Bronchial epithelial cell (primary cell): ENCODE data around the gene AGBL1. TPM values are rescaled to one million over a fixed set of nuclear protein-coding genes. Genes with fewer than 3 reads are reported as not detected.

Source experiments
- DNase-seq: peaks from one replicate; pipeline ENCODE4 v3.0.0-alpha.2; 2010; ENCODE audit warnings: low read depth
- FAIRE-seq: peaks from 2 replicates; lab custom pipeline; 2011; peaks lifted over from hg19 to GRCh38; lab: Jason Lieb, UNC
- H3K27me3 ChIP-seq: 2 replicates; pipeline ENCODE4 v1.5.1; 2011; ENCODE audit warnings: low read length; ENCODE audit not compliant: control insufficient read depth, insufficient read depth
- H3K36me3 ChIP-seq: 2 replicates; pipeline ENCODE4 v1.5.1; 2011; ENCODE audit warnings: low read length; ENCODE audit not compliant: control insufficient read depth, insufficient read depth
- H3K4me3 ChIP-seq: 2 replicates; pipeline ENCODE4 v1.5.1; 2011; ENCODE audit warnings: mild to moderate bottlenecking, low read depth, low read length, control low read depth
- CTCF ChIP-seq: IDR thresholded peaks from 2 replicates; pipeline ENCODE4 v1.5.1; 2011; ENCODE audit warnings: mild to moderate bottlenecking, moderate library complexity, low read length, control low read depth, inconsistent platforms; ENCODE audit not compliant: insufficient read depth, severe bottlenecking
- total RNA-seq: library from RNA; depleted of rRNA; stranded (reverse); fragments of >200 nt; gene quantifications from 2 replicates; pipeline ENCODE4 v1.2.1, GENCODE V29; 2014

The AGBL1 gene
- total RNA-seq, 1 donor from 2014 or later = not detected

- Histone ChIP-seq H3K27me3 (no peaks in the 10 kb centered on the region), H3K4me3 (no peak overlapping the region), H3K36me3 (no peaks in the 10 kb centered on the region)
- no peak for FAIRE-seq
- no peak for TF ChIP-seq CTCF
- DNase-seq = no peak
Measured at GRCh38 chr15:86879250-86880229, 799.9 kb downstream of the AGBL1 start.

GRCh38 chr15:86885616-86886015, 805.9 kb downstream of the AGBL1 start:
- DNase-seq (no peak), FAIRE-seq (no peak)
- no peaks in the 10 kb centered on the region for H3K36me3 ChIP-seq
- no peak for TF ChIP-seq CTCF
- H3K27me3 ChIP-seq = no peaks in the 10 kb centered on the region
- no peak overlapping the region for H3K4me3 ChIP-seq

GRCh38 chr15:86892774-86893449, 813.2 kb downstream of the AGBL1 start:
- Histone ChIP-seq H3K4me3 (no peak overlapping the region), H3K36me3 (no peaks in the 10 kb centered on the region), H3K27me3 (no peaks in the 10 kb centered on the region)
- peak; percentile 19 for DNase-seq
- FAIRE-seq = no peak
- no peak for TF ChIP-seq CTCF

GRCh38 chr15:86894269-86894668, 814.6 kb downstream of the AGBL1 start:
- Histone ChIP-seq H3K36me3 (no peaks in the 10 kb centered on the region), H3K4me3 (no peak overlapping the region), H3K27me3 (no peaks in the 10 kb centered on the region)
- FAIRE-seq (no peak), DNase-seq (no peak)
- no peak for TF ChIP-seq CTCF

GRCh38 chr15:86903642-86904421, 824.2 kb downstream of the AGBL1 start:
- Histone ChIP-seq H3K36me3 (no peaks in the 10 kb centered on the region), H3K27me3 (no peaks in the 10 kb centered on the region), H3K4me3 (no peak overlapping the region)
- FAIRE-seq (no peak), DNase-seq (no peak)
- TF ChIP-seq CTCF = no peak
